Esophagus muscularis mucosa (tissue), 4 donors: ENCODE data around the gene KCNB1. TPM values are rescaled to one million over a fixed set of nuclear protein-coding genes. Genes with fewer than 3 reads are reported as not detected.

ENCODE experiments used
- DNase-seq: peaks from one replicate; pipeline ENCODE4 v3.0.0-alpha.2; 2017; ENCODE audit errors: extremely low spot score
- H3K27ac ChIP-seq, 4 donors: fragments of 200-600 bp; sonication (generic); replicated peaks in 1 of 4; 1 replicate in 3 of 4; 2 replicates in 1 of 4; pipeline ENCODE4 v1.5.1; 2016 to 2019; ENCODE audit warnings: mild to moderate bottlenecking in 1 of 4
- H3K27me3 ChIP-seq, 4 donors: fragments of 200-600 bp; sonication (generic); one replicate each; pipeline versions ENCODE4 v1.5.1 to v1.6.0; 2016 to 2019
- H3K36me3 ChIP-seq, 4 donors: fragments of 200-600 bp; sonication (generic); one replicate each; pipeline ENCODE4 v1.5.1; 2016 to 2019
- H3K4me1 ChIP-seq, 4 donors: fragments of 200-600 bp; sonication (generic); one replicate each; pipeline ENCODE4 v1.5.1; 2016 to 2019
- H3K4me3 ChIP-seq, 4 donors: fragments of 200-600 bp; sonication (generic); 1 replicate in 2 of 4; 2 replicates in 2 of 4; pipeline ENCODE4 v1.5.1; 2016 to 2019; ENCODE audit warnings: mild to moderate bottlenecking in 4 of 4, moderate library complexity in 1 of 4
- H3K9me3 ChIP-seq, 4 donors: fragments of 200-600 bp; sonication (generic); 1 replicate in 3 of 4; 2 replicates in 1 of 4; pipeline ENCODE4 v1.5.1; 2016 to 2019
- EP300 ChIP-seq: sonication (generic); formaldehyde crosslinking; IDR thresholded peaks from one replicate; pipeline ENCODE4 v1.6.1; 2017; ENCODE audit warnings: antibody characterized with exemption
- POLR2A ChIP-seq: fragments of 450-650 bp; IDR thresholded peaks from one replicate; pipeline ENCODE4 v1.6.1; 2017; ENCODE audit warnings: antibody characterized with exemption, moderate library complexity, mild to moderate bottlenecking, low read depth
- POLR2AphosphoS5 ChIP-seq, 2 donors: sonication (generic); formaldehyde crosslinking; IDR thresholded peaks; one replicate each; pipeline ENCODE4 v1.6.1; 2017; ENCODE audit warnings: antibody characterized with exemption in 2 of 2
- WGBS: methylation state at CpG from one replicate; pipeline ENCODE4 v1.1.5; 2018; 5-methylcytosine and 5-hydroxymethylcytosine counted together
- intact Hi-C: fragments of 100-400 bp; cut with DNase I; formaldehyde crosslinking; loops from one replicate; pipeline ENCODE4 v1.15.1; 2023
- total RNA-seq, 4 donors: library from RNA; depleted of rRNA; stranded (reverse); fragments of >200 nt; gene quantifications; one replicate each; pipeline versions ENCODE4 v1.1.0 to v1.2.1, GENCODE V29; 2016
- TF ChIP-seq, protein P1 (sequence below), 3 experiments: fragments of 200-600 bp in 2 of 3; fragments of 450-650 bp in 1 of 3; sonication (generic) in 2 of 3; IDR thresholded peaks; one replicate each; pipeline ENCODE4 v1.5.1; 2017 to 2019; ENCODE audit warnings: antibody characterized with exemption in 3 of 3, mild to moderate bottlenecking in 2 of 3, moderate library complexity in 1 of 3

Gene KCNB1
- total RNA-seq, 4 donors from 2014 or later, result 32.3 to 55.5 (median 51.9) TPM

DNA sequence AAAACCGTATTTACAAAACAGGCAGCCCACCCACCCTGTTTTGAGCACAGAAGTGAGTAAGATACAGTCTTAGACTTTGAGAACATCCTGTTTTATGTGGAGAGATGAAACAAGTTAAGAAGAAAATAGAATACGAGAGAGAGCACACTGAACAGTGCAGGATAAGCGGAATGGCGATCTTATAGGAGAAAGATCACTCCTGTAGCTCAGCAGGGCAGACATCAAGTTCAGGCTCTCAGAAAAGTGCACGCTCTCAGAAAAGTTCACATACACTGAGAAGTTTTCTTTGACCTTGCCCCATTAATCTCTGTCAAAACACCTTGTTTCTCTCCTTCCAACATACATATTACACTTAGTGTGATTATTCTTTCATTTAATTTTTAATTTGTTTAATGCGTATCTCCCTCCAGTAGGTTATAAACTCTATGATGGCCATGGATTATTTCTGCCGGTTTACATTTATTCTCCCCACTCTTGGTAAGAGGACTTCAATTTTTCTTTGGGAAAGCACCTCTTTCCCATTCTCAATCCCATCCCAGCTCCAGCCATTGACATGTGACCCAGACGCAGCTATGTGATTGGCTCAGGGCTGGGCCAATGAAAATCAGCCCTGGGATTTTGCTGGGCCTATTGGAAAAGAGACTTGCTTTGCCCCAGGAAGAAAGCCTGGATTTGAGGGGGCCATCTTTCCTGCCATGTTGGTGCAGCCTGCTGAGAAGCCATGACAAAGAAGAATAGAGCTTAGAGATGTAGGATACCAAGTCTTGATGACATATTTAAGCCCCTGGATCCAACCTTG is 16.2 kb downstream of the KCNB1 start:
- Histone ChIP-seq H3K36me3 (peaks cover 0 to 13% (median 5%) of the 10 kb centered on the region in 4 donors), H3K27ac (no peak overlapping the region), H3K27me3 (no peaks in the 10 kb centered on the region), H3K4me3 (no peak overlapping the region), H3K4me1 (peaks cover 0 to 77% (median 73%) of the 10 kb centered on the region in 4 donors), H3K9me3 (no peaks in the 10 kb centered on the region)
- WGBS, result 74% methylated on average over 8 of the region's 8 CpGs
- intact Hi-C loops, result no loop called here
- no peak for DNase-seq
- TF ChIP-seq, protein P1, sequence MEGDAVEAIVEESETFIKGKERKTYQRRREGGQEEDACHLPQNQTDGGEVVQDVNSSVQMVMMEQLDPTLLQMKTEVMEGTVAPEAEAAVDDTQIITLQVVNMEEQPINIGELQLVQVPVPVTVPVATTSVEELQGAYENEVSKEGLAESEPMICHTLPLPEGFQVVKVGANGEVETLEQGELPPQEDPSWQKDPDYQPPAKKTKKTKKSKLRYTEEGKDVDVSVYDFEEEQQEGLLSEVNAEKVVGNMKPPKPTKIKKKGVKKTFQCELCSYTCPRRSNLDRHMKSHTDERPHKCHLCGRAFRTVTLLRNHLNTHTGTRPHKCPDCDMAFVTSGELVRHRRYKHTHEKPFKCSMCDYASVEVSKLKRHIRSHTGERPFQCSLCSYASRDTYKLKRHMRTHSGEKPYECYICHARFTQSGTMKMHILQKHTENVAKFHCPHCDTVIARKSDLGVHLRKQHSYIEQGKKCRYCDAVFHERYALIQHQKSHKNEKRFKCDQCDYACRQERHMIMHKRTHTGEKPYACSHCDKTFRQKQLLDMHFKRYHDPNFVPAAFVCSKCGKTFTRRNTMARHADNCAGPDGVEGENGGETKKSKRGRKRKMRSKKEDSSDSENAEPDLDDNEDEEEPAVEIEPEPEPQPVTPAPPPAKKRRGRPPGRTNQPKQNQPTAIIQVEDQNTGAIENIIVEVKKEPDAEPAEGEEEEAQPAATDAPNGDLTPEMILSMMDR (IDR thresholded peaks at IDR 0.05), result no peak
- no peak for TF ChIP-seq POLR2AphosphoS5 (IDR thresholded peaks at IDR 0.05)
- TF ChIP-seq POLR2A, result no peak
- TF ChIP-seq EP300, result no peak

DNA sequence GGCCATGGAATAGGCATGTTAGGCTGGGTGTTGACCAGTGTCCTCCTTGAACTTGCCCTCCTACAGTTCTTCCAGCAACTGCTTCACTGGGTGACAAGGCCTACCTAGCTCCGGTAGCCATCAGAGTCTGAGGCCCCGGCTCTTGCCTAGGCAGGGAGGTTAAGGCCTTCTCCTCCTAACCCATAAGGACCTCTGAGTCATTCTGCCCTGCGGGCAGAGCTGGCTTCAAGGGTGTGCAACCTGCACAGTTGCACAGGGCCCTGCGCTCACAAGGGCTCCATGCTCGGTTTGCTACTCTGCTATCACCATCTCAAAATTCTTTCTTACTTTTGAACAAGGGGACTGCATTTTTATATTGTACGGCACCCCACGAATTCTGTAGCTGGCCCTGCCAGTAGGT is 17.9 kb downstream of the KCNB1 start:
- Histone ChIP-seq H3K27ac (peak overlapping the region in 1 of 4 donors; percentile 16), H3K36me3 (peaks cover 0 to 9% (median 3%) of the 10 kb centered on the region in 4 donors), H3K9me3 (no peaks in the 10 kb centered on the region), H3K4me3 (no peak overlapping the region), H3K27me3 (no peaks in the 10 kb centered on the region), H3K4me1 (peaks cover 0 to 75% (median 69%) of the 10 kb centered on the region in 4 donors)
- WGBS, result 98% methylated on average over 5 of the region's 7 CpGs
- intact Hi-C loops, result no loop called here
- TF ChIP-seq, protein P1 (IDR thresholded peaks at IDR 0.05), result no peak
- TF ChIP-seq POLR2AphosphoS5 (IDR thresholded peaks at IDR 0.05) (no peak), EP300 (no peak), POLR2A (no peak)
- DNase-seq, result no peak

DNA sequence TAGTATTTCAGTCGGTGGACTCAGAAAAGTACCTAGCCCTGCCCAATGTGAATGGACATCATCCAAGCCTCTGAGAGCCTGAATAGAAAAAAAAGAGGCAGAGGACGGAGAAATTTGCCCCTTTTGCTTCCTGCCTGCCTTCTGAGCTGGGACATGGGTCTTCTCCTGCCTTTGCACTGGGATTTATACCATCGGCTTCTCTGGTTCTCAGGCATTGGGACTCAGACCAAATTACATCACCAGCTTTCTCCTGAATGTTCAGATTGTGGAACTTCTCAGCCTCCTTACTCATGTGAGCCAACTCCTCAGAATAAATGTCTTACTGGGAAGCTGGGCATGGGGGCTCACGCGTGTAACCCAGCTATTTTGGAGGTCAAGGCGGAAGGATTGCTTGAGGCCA is 19.8 kb downstream of the KCNB1 start:
- peak overlapping the region; percentile 13 to 46 (median 43) for H3K27ac ChIP-seq
- intact Hi-C loops, result no loop called here
- TF ChIP-seq, protein P1 (IDR thresholded peaks at IDR 0.05), result no peak
- TF ChIP-seq EP300 (no peak), POLR2A (no peak), POLR2AphosphoS5 (IDR thresholded peaks at IDR 0.05) (no peak)
- H3K4me1 ChIP-seq, result peaks cover 0 to 68% (median 55%) of the 10 kb centered on the region in 4 donors
- DNase-seq, result no peak
- H3K9me3 ChIP-seq, result no peaks in the 10 kb centered on the region
- no peak overlapping the region for H3K4me3 ChIP-seq
- WGBS, result 58% methylated on average over 6 of the region's 6 CpGs
- no peaks in the 10 kb centered on the region for H3K27me3 ChIP-seq
- H3K36me3 ChIP-seq, result peaks cover 0 to 4% (median 1%) of the 10 kb centered on the region in 4 donors

DNA sequence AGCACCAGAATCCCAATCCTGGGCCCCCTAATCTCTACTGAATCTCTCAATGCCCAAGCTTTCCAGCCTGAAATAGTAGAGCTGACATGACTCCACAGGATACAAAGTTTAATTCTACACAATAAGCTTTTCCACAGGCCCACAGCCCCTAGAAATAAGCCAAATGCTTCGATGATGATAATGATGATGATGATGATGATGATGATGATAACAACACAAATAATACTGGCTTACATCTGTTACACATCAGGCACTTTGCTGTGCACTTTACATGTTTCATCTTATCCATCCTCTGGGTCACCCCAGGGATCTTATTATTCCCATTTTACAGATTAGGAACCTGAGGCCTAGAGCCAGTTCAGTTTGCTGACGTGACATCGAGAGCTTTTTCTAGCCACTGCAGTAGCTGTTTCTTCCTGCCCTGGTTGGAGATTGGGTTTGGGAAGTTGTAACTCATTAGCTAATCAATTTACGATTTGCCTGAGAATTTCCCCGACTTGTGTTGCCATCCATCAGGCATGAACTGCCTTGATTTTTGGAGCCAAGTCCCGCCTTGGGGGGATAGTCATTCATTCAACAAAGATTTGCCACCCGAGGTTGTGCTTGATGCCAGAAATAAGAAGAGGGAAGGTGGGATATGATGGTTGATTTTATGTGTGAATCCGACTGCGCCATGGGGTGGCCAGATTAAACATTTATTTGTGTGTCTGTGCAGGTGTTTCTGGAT is 20.4 kb downstream of the KCNB1 start:
- no peak for TF ChIP-seq POLR2AphosphoS5 (IDR thresholded peaks at IDR 0.05)
- no peak for TF ChIP-seq POLR2A
- TF ChIP-seq, protein P1 (IDR thresholded peaks at IDR 0.05), result no peak
- no peak for TF ChIP-seq EP300
- no peak overlapping the region for H3K4me3 ChIP-seq
- intact Hi-C loops, result no loop called here
- no peaks in the 10 kb centered on the region for H3K27me3 ChIP-seq
- H3K9me3 ChIP-seq, result no peaks in the 10 kb centered on the region
- 87% methylated on average over 9 of the region's 9 CpGs for WGBS
- peak overlapping the region; percentile 13 to 46 (median 43) for H3K27ac ChIP-seq
- no peaks in the 10 kb centered on the region for H3K36me3 ChIP-seq
- peaks cover 0 to 63% (median 51%) of the 10 kb centered on the region in 4 donors for H3K4me1 ChIP-seq
- DNase-seq, result no peak
